ENCODE results near the gene TAF1B.

TAF1B gene

GRCh38 chr2:9941996-9942390, 98.7 kb downstream of the TAF1B start:
- DNase-seq = no peak
- Histone ChIP-seq H2AFZ (ENCODE audit: low read depth, low read length) (no peak overlapping the region), H3K9ac (ENCODE audit: low read length) (no peak overlapping the region), H4K91ac (ENCODE audit: low read length) (no peak overlapping the region), H3K4ac (ENCODE audit: low read depth in 1 of 2, low read length in 2 of 2) (no peak overlapping the region), H3K4me1 (ENCODE audit: control insufficient read depth, insufficient read depth, low read depth, low read length) (peaks cover 16% of the 10 kb centered on the region), H2BK120ac (ENCODE audit: low read depth, low read length) (no peak overlapping the region), H2AK5ac (ENCODE audit: low read length, severe bottlenecking) (no peak overlapping the region), H3K18ac (ENCODE audit: low read depth in 1 of 2, low read length in 2 of 2) (no peak overlapping the region), H2BK15ac (ENCODE audit: low read depth, poor library complexity, severe bottlenecking) (no peak overlapping the region), H2BK5ac (ENCODE audit: low read depth, low read length, poor library complexity, severe bottlenecking) (no peak overlapping the region), H3K27ac (ENCODE audit: low read length, poor library complexity, severe bottlenecking) (no peak overlapping the region), H4K8ac (ENCODE audit: low read length) (no peak overlapping the region), H3K4me3 (ENCODE audit: insufficient read depth in 1 of 2, low read depth in 1 of 2, low read length in 2 of 2) (peak overlapping the region in 1 of 2 experiments; percentile 30), H3K14ac (ENCODE audit: low read length in 2 of 2) (no peak overlapping the region), H3K4me2 (ENCODE audit: low read length, poor library complexity, severe bottlenecking) (no peak overlapping the region), H3K36me3 (ENCODE audit: control insufficient read depth in 1 of 2, insufficient read depth in 2 of 2, low read depth in 1 of 2, low read length in 2 of 2) (peaks cover 0 to 3% of the 10 kb centered on the region in 2 experiments), H2BK12ac (ENCODE audit: low read length in 2 of 2) (peak overlapping the region in 1 of 2 experiments; percentile 58), H3K27me3 (ENCODE audit: control insufficient read depth in 1 of 2, insufficient read depth in 1 of 2, low read length in 2 of 2) (peaks cover 12 to 23% of the 10 kb centered on the region in 2 experiments), H3K9me3 (ENCODE audit: control insufficient read depth, low read length) (no peaks in the 10 kb centered on the region), H3K79me1 (replicated peaks; ENCODE audit: low read length, poor library complexity, severe bottlenecking) (no peaks in the 10 kb centered on the region), H3K23ac (ENCODE audit: low read length in 2 of 2) (no peak overlapping the region)
- 88% methylated on average over 5 of the region's 6 CpGs for WGBS

GRCh38 chr2:9944330-9944758, 101.1 kb downstream of the TAF1B start:
- no peak overlapping the region for H3K14ac ChIP-seq (ENCODE audit: low read length in 2 of 2)
- no peak overlapping the region for H2BK120ac ChIP-seq (ENCODE audit: low read depth, low read length)
- H4K8ac ChIP-seq (ENCODE audit: low read length) = no peak overlapping the region
- H3K9ac ChIP-seq (ENCODE audit: low read length) = no peak overlapping the region
- H2AK5ac ChIP-seq (ENCODE audit: low read length, severe bottlenecking) = no peak overlapping the region
- H4K91ac ChIP-seq (ENCODE audit: low read length) = no peak overlapping the region
- H2AFZ ChIP-seq (ENCODE audit: low read depth, low read length) = no peak overlapping the region
- no peaks in the 10 kb centered on the region for H3K9me3 ChIP-seq (ENCODE audit: control insufficient read depth, low read length)
- no peak overlapping the region for H2BK5ac ChIP-seq (ENCODE audit: low read depth, low read length, poor library complexity, severe bottlenecking)
- 93% methylated on average over 3 of the region's 3 CpGs for WGBS
- peaks cover 12 to 23% of the 10 kb centered on the region in 2 experiments for H3K27me3 ChIP-seq (ENCODE audit: control insufficient read depth in 1 of 2, insufficient read depth in 1 of 2, low read length in 2 of 2)
- H3K4ac ChIP-seq (ENCODE audit: low read depth in 1 of 2, low read length in 2 of 2) = no peak overlapping the region
- no peak overlapping the region for H2BK12ac ChIP-seq (ENCODE audit: low read length in 2 of 2)
- H3K79me1 ChIP-seq (replicated peaks; ENCODE audit: low read length, poor library complexity, severe bottlenecking) = no peaks in the 10 kb centered on the region
- H3K27ac ChIP-seq (ENCODE audit: low read length, poor library complexity, severe bottlenecking) = no peak overlapping the region
- no peaks in the 10 kb centered on the region for H3K36me3 ChIP-seq (ENCODE audit: control insufficient read depth in 1 of 2, insufficient read depth in 2 of 2, low read depth in 1 of 2, low read length in 2 of 2)
- peaks cover 16% of the 10 kb centered on the region for H3K4me1 ChIP-seq (ENCODE audit: control insufficient read depth, insufficient read depth, low read depth, low read length)
- H3K4me2 ChIP-seq (ENCODE audit: low read length, poor library complexity, severe bottlenecking) = no peak overlapping the region
- no peak overlapping the region for H3K18ac ChIP-seq (ENCODE audit: low read depth in 1 of 2, low read length in 2 of 2)
- H2BK15ac ChIP-seq (ENCODE audit: low read depth, poor library complexity, severe bottlenecking) = no peak overlapping the region
- no peak overlapping the region for H3K23ac ChIP-seq (ENCODE audit: low read length in 2 of 2)
- DNase-seq = no peak
- H3K4me3 ChIP-seq (ENCODE audit: insufficient read depth in 1 of 2, low read depth in 1 of 2, low read length in 2 of 2) = no peak overlapping the region

GRCh38 chr2:9945596-9945995, 102.3 kb downstream of the TAF1B start:
- no peak overlapping the region for H2BK5ac ChIP-seq (ENCODE audit: low read depth, low read length, poor library complexity, severe bottlenecking)

GRCh38 chr2:9946076-9946475, 102.8 kb downstream of the TAF1B start:
- H3K4me2 ChIP-seq (ENCODE audit: low read length, poor library complexity, severe bottlenecking) = no peak overlapping the region
- H3K79me1 ChIP-seq (replicated peaks; ENCODE audit: low read length, poor library complexity, severe bottlenecking) = no peaks in the 10 kb centered on the region
- no peak overlapping the region for H3K4me3 ChIP-seq (ENCODE audit: insufficient read depth in 1 of 2, low read depth in 1 of 2, low read length in 2 of 2)
- no peak overlapping the region for H2BK15ac ChIP-seq (ENCODE audit: low read depth, poor library complexity, severe bottlenecking)
- peaks cover 14% of the 10 kb centered on the region for H3K4me1 ChIP-seq (ENCODE audit: control insufficient read depth, insufficient read depth, low read depth, low read length)
- no peak overlapping the region for H3K4ac ChIP-seq (ENCODE audit: low read depth in 1 of 2, low read length in 2 of 2)
- peaks cover 18 to 33% of the 10 kb centered on the region in 2 experiments for H3K27me3 ChIP-seq (ENCODE audit: control insufficient read depth in 1 of 2, insufficient read depth in 1 of 2, low read length in 2 of 2)
- no peak overlapping the region for H3K14ac ChIP-seq (ENCODE audit: low read length in 2 of 2)
- no peak overlapping the region for H2AFZ ChIP-seq (ENCODE audit: low read depth, low read length)
- DNase-seq = no peak
- no peaks in the 10 kb centered on the region for H3K9me3 ChIP-seq (ENCODE audit: control insufficient read depth, low read length)
- H3K27ac ChIP-seq (ENCODE audit: low read length, poor library complexity, severe bottlenecking) = no peak overlapping the region
- H3K23ac ChIP-seq (ENCODE audit: low read length in 2 of 2) = no peak overlapping the region
- H3K36me3 ChIP-seq (ENCODE audit: control insufficient read depth in 1 of 2, insufficient read depth in 2 of 2, low read depth in 1 of 2, low read length in 2 of 2) = no peaks in the 10 kb centered on the region
- H3K9ac ChIP-seq (ENCODE audit: low read length) = no peak overlapping the region
- H2BK120ac ChIP-seq (ENCODE audit: low read depth, low read length) = no peak overlapping the region
- H4K8ac ChIP-seq (ENCODE audit: low read length) = no peak overlapping the region
- peak overlapping the region in 1 of 2 experiments; percentile 15 for H2BK12ac ChIP-seq (ENCODE audit: low read length in 2 of 2)
- H2BK5ac ChIP-seq (ENCODE audit: low read depth, low read length, poor library complexity, severe bottlenecking) = no peak overlapping the region
- H3K18ac ChIP-seq (ENCODE audit: low read depth in 1 of 2, low read length in 2 of 2) = no peak overlapping the region
- no peak overlapping the region for H4K91ac ChIP-seq (ENCODE audit: low read length)
- WGBS = 97% methylated on average over 7 of the region's 7 CpGs
- no peak overlapping the region for H2AK5ac ChIP-seq (ENCODE audit: low read length, severe bottlenecking)

More at GRCh38 chr2:9945596-9945995, 102.3 kb downstream of the TAF1B start:
- H3K9me3 ChIP-seq (ENCODE audit: control insufficient read depth, low read length) = no peaks in the 10 kb centered on the region
- no peak overlapping the region for H3K14ac ChIP-seq (ENCODE audit: low read length in 2 of 2)
- H4K8ac ChIP-seq (ENCODE audit: low read length) = no peak overlapping the region
- no peak overlapping the region for H4K91ac ChIP-seq (ENCODE audit: low read length)
- peaks cover 13% of the 10 kb centered on the region for H3K4me1 ChIP-seq (ENCODE audit: control insufficient read depth, insufficient read depth, low read depth, low read length)
- no peak overlapping the region for H3K9ac ChIP-seq (ENCODE audit: low read length)
- no peak overlapping the region for H3K4me3 ChIP-seq (ENCODE audit: insufficient read depth in 1 of 2, low read depth in 1 of 2, low read length in 2 of 2)
- no peak overlapping the region for H2AK5ac ChIP-seq (ENCODE audit: low read length, severe bottlenecking)
- H2AFZ ChIP-seq (ENCODE audit: low read depth, low read length) = no peak overlapping the region
- H3K27me3 ChIP-seq (ENCODE audit: control insufficient read depth in 1 of 2, insufficient read depth in 1 of 2, low read length in 2 of 2) = peaks cover 18 to 33% of the 10 kb centered on the region in 2 experiments
- H2BK15ac ChIP-seq (ENCODE audit: low read depth, poor library complexity, severe bottlenecking) = no peak overlapping the region
- H2BK120ac ChIP-seq (ENCODE audit: low read depth, low read length) = no peak overlapping the region
- peak; percentile 11 for DNase-seq
- H3K23ac ChIP-seq (ENCODE audit: low read length in 2 of 2) = no peak overlapping the region
- no peaks in the 10 kb centered on the region for H3K79me1 ChIP-seq (replicated peaks; ENCODE audit: low read length, poor library complexity, severe bottlenecking)
- H3K36me3 ChIP-seq (ENCODE audit: control insufficient read depth in 1 of 2, insufficient read depth in 2 of 2, low read depth in 1 of 2, low read length in 2 of 2) = no peaks in the 10 kb centered on the region
- H2BK12ac ChIP-seq (ENCODE audit: low read length in 2 of 2) = no peak overlapping the region
- no peak overlapping the region for H3K4me2 ChIP-seq (ENCODE audit: low read length, poor library complexity, severe bottlenecking)
- no peak overlapping the region for H3K18ac ChIP-seq (ENCODE audit: low read depth in 1 of 2, low read length in 2 of 2)
- WGBS = 82% methylated on average over 7 of the region's 7 CpGs
- H3K27ac ChIP-seq (ENCODE audit: low read length, poor library complexity, severe bottlenecking) = no peak overlapping the region
- H3K4ac ChIP-seq (ENCODE audit: low read depth in 1 of 2, low read length in 2 of 2) = no peak overlapping the region

Measured in mesenchymal stem cell (in vitro differentiated cells and primary cell).